GM19452 (cell line): ENCODE results near the gene RASD1.

ENCODE experiments used
- ATAC-seq: cut with Tn5 transposase; IDR thresholded peaks from one replicate; pipeline ENCODE4 v1.9.1; 2021; ENCODE audit not compliant: unreplicated experiment

RASD1 gene

DNA sequence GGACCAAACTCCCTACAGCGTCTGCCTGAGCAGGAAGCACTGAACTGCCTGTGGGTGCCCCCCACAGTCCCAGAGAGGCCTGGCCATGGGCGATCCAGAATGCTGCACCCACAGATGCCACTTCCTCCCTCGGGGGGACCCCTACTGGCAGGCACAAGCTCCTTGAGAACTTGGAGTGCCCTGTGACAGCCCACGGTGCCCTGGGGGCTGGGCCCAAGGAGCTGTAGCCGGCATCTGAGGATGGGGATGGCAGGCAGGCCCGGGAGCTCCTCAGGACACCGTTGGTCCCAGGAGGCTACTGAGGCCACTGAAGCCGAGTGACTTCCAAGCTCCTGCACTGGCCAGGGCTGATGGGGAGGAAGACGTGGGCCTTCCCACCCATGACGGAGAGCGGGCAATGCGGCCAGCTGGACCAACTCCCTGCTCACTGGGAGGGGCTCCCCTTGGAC lies 15.1 kb upstream of the RASD1 start:
- no peak for ATAC-seq

DNA sequence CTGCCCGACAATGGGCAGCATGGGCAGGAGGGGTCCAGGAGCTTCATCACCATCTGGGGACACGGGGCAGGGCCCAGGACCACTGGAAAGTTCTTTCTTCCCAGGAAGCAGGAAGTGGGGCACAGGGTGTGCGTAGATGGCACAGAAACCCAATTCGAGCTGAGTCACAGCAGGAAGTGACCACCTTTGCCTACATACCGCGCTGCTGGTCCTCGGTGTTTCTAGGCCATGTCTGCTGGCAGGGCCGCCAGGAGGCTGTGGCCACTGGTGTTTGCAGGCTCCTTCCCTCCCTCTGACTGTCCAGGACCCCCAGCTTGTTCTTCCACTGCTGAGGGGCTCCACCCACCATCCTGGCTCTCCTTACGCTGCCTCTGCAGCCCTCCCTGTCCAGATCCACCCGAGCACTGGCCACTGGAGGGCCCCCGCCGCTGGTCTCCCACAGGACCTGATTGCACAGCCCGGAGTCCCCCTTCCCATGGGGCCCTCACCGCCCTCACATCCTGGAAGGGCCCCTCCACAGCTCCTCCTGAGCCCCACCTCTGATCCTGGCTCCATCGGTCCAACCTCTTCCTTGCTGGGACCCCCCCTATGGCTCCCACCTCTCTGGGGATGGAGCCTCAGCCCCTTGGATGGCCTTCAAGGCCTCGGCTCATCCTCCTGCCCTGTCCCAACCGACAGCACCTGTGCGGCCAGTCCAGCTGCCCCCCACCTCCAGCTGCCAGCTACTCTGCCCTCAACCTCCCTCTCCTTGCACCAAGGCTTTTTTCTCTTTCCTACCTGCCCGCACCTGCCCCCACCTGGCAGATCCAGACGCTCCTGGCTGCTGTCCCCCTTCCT lies 14.5 kb upstream of the RASD1 start:
- no peak for ATAC-seq

DNA sequence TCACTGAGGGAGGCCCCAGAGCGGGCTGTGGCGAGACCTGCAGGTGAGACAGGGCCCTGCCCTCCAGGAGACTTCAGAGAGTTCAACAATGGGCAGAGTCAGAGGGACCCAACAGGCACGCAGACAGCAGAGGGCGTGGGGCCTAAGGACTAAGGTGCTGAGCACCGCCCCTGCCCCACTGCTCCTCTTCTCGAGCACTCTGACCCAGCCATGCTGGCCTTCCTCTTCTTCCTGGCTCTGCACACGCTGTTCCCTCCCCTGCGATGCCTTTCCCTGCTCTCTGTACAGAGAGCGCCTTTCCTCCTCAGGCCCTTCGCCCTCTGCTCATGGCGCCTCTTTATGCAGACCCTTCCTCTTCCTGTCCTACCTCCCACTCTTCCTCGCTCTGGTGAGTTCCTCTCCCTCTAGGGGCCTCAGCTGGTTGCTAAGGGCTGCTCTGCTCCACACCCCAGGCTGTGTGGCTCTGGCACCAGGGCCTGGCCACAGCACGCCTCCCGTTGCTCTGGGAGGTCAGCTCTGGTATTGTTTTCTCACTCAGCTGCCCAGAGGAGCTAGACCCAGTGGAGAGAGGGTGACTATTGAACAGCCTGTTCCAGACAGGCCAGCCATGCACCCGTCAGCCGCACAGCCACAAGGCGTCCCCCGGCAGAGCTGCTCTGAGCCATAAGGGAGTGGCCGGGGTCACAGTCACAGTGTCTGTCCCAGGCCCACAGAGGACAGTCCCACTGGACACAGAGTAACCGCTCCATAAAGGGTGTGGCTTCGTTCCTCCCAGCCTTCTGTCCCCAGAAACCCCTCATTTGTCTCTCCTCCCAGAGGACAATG lies 13.6 kb upstream of the RASD1 start:
- ATAC-seq: no peak

DNA sequence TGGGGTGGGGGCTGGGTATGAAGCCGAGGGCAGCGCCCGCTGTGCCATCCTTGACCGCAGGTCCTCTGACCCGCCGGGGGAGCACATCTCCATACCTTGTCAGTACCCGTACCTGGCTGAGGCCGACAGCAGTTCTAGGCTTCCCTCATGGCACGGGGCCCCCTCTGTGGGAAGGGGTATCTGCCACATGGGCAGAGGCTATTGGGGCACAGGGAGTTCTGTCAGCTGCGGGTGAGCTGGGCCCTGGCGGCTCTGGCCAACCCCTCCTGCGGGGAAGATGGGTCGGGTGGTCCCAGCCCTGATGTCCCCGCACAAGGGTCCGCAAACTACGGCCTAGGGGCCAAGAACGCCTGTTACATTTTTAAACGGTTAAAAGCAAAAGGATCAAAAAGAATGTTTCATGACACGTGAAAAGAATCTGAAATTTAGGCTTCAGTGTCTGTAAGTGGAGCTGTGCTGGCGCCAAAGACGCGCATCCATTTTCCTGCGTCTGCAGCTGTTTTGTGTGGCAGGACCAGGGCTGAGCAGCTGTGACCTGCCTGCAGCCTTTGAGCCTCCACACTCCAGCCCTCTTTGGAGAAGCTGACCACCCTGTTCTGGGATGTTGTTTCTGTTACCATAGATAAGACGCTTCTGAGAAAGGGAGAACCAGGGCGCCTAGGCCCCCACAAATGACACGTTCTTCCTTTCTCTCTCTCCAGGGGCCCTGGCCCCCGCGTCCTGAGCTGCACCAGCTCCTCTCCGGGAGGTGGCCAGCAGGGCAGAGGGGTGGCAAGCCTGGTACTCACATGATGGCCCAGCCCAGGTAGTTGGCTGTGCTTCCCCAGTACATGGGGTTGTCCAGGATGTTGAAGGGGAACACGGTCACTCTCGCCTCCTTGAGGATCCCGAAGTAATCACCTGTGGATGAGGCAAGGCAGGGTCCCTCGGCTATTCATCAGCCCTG lies 12.7 kb upstream of the RASD1 start:
- no peak for ATAC-seq

DNA sequence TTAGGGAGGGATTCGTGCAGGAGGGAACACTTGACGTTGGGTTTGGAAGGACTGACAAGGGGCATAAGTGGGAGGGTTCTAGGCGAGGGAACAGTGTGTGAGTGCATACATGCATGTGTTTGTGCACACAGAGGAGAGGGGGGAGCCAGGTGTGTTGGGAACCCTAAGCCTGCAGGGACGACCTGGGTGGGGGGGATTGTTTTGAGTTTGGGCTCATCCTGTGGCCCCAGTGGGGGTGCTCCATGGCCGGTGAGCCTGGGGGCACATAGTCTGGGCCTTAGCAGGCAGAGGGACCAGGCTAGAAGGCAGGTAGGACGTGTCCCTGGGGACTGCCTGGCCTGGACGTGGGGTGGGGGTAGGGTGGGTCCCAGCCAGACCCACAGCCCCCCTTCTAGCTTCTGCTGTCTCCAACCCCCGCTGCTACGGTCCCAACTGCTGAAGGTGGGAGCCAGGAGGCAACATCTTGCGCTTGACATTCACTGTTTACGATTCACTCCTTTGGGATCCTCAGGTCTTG lies 11.9 kb upstream of the RASD1 start:
- ATAC-seq: no peak

DNA sequence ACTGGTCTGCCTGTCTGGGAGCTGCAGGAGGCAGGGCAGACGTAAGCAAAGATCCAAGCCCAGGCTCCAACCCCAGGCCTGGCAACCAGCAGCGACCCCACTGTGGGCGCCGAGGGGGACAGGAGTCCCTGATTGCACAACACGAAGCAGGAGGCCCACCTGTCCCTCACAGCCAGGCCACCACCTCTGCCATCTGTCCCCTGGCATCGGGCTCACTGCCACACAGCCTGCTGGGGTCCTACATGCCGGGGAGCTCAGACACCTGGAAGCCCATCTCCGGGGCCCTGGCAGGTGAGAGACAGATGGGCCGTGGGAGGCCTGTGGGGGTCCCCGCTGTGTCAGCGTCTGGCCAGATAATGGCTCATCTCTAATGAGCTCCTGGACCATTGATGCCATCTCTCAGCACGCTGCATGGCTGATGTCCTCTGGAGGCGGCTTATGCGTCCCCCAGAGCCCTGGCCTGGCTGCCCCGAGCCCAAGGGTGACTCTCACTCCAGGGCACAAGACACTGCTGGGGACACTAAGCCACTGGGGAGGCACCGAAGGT lies 11.3 kb upstream of the RASD1 start:
- no peak for ATAC-seq

DNA sequence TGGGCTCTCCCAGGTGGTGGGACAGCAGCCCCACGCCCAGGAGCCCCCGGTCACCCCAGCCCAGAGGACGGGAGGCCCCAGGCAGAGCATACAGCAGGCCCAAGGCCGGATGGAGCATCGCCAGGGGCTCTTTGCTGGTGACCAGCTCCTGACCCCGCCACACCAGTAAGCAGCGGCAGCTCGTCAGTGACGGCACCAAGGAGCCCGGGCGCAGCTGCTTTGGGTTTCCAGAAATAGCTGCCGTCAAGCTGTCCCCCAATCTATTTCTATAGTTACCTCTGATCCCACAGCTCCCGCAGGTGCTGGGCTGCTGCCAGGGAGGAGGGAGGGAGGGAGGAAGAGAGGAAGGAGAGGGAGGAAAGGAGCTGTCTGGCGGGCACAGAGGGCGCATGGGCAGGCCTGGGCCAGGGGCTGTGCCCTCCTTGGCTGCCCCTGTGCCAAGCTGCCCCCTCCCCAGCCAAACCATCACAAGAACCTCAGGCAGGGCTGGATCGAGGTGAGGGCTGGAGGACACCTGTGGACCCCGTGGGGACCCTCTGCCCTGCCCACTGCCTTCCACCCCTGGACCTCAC lies 10.8 kb upstream of the RASD1 start:
- ATAC-seq: no peak

DNA sequence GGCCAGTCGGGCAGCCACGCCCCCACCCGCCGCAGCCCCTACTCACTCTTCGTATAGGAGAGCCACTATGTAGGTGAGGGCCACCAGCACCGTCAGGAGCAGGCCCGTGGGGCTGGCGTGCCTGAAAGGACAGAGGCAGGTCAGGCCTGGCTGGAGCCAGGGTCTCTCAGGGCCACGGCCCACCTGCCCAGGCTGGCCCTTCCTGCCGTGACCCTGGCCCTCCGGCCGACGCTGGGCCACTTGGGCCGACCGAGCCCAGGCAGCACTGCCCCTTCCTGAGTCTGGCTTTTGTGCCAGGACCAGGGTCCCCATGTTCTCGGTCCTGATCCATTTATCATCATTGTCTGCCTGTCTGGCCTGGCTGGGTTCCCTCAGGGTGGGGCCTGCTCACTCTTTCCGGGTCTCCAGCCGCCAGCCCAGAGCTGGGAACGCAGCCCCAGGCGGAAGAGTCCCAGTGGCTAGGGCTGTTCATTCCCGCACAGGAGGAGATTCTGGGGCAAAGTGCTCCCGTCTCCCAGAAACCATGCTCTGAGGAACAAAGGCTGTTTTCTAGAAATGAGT lies 10.1 kb upstream of the RASD1 start:
- no peak for ATAC-seq

DNA sequence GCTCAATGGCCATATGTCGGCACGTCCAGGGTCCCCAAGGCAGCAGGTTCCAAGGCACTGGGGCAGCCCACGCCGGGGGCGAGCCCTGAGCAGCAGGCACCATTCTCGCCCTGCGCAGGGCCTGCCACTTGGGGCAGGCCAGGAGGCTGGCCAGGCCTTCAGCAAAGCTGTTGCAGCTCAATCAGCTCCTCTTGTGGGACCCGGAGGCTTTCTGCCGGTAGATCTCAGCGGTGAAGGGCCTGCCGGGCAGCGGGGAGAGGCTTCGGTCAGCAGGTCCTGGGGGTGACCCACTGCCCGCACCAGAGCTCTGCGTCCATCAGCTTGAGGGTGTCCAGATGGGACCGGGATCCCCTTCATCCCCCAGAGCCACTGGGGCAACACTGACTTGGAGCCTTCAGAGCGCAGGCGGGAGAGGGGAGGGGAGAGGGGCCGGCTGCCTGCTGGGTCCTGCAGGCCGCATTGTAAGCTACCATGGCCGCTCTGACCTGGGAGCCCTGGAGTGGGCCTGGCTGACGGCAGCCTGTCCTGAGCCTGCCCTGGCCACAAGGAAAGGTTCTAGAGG lies 9.5 kb upstream of the RASD1 start:
- no peak for ATAC-seq

DNA sequence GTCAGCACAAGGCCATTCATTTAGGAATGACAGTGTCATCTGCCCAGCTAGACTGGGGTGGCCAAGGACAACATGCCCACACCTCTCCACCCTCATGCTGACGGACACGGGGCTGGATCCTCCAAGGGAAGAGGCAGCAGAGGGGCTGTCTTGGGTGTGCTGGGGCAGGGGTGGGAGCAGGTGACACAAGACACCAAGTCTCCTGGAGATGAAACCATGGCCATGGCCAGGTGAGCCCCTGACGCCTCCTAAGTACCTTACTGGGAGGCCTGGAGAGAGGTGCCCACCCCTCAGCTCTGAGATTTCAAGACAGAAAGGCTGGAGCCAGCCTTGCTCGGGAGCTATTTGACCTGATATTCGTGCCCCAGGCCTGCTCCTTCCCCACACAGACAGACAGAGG lies 9.0 kb upstream of the RASD1 start:
- ATAC-seq: no peak

DNA sequence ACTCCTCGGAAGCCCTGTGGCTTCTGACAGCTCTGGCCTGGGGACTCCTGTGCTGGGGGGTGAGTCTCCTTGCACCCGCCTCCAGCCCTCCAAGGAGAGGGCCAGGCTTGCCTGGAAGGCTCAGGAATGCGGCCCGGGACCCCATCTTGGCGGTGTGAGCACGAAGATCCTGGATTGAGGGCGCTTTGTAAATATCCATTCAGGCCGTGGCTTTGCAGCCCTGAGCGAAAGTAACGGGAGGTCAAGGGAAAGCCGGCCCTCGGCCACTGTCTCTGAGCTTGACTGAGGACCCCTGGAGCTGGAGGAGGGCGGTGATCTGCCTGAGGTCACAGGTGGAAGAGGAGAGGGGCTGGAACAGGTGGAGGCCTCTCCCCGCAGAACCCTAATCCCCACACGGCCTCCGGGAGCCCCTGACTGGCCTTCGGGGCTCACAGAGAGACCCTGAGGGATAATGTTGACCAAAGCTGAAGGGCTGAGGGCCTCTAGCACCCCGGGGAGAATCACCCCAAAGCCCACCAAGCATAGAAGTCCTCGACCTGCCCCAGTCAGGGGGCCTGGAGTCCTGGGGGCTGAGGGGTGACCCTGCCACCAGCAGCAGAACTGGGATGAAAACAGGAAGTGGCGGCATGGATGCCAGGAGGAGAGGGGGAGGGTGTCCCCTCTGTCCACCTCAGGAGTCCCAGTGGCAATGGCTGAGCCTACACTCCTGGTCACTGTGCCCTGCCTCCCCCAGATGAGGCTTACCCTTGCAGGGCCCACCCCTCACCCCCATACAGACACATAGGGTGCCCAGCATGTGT lies 8.3 kb upstream of the RASD1 start:
- no peak for ATAC-seq

DNA sequence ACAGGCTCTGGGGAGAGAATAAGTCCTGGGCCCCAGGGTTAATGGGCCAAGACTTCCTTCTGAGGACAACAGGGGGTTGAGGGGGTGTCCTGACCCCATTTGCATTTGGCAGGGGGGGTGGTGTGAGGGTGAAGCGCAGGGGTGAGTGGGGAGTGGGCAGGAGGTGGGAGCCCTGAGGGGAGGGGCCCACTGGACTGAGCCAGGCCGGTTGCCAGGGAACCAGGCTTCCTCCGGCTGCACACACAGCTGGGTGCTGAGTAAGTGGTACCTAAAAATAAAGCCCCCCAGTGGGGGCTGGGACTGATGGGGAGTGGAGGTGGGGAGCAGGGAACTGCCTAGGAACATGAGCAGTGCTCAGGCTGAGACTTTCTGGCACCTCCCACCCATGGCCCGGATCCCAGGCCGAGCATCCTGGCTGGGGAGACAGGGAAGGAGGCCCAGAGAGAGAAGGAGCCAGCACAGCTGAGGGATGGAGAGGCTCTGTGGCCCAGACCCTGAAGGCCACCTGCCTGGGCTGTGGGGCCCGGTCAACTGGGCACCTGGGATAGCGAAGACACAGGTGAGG lies 7.5 kb upstream of the RASD1 start:
- ATAC-seq: no peak

DNA sequence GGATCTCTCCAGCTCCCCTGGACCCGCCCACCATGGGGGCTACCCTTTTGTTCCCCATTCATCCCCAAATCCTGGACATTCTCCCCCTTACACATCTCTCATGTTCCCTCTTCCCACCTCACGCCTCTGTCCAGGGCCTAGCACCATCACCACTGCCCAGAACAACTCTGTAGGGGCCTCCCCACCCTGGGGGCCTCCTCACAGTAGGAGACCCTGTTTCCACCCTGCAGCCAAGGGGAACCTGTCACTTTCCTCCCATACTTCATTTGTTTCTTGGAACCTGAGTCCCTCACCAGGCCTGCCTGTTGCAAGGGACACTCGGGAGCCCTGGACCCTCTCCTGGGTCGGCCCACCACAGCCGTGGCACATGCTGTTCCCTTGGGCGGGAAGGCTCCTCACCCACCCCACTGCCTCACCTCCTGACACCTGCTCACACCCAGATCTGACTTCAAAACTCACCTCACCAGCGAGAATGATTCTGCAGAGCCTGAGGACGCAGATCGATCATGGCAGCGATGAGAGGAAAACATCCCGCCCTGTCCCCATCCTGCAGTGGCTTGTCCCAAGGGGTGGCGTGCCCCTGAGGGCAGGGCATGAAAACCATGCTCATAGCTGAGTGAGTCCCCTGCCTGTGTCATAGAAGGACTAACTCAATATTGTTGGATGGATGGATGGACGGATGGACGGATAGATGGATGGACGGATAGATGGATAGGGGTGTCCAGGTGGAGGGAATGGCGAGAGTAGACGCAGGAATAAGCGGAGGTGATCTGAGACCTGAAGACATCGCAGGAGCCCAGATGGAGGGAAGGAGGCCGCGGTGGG lies 6.8 kb upstream of the RASD1 start:
- no peak for ATAC-seq

DNA sequence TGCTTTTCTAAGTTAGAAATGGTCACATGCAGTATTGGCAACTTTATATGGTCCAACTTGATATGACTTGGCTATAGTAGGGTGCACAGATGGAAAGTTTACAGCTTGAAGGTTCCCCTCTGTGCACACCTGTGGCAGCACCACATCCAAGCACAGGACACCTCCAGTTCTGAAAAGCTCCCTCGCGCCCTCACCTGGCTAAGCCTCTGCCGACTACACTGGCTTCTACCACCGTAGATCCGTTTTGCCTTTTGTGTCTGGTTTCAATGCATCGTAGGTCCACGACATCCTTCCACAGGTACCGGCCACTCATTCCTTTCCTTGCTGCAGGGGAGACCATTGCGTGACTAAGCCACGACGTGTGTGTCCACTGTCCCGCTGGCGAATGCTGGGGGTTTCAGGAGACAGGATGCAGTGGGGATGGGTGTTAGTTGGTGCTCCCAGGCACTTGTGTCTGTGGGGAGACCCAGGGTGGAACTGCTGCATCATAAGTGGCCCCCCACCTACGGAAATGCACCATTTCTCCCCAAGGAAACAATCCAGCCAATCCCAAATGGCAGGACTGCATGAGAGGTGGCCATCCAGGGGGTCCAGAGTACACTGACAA lies 4.9 kb upstream of the RASD1 start:
- ATAC-seq: no peak

DNA sequence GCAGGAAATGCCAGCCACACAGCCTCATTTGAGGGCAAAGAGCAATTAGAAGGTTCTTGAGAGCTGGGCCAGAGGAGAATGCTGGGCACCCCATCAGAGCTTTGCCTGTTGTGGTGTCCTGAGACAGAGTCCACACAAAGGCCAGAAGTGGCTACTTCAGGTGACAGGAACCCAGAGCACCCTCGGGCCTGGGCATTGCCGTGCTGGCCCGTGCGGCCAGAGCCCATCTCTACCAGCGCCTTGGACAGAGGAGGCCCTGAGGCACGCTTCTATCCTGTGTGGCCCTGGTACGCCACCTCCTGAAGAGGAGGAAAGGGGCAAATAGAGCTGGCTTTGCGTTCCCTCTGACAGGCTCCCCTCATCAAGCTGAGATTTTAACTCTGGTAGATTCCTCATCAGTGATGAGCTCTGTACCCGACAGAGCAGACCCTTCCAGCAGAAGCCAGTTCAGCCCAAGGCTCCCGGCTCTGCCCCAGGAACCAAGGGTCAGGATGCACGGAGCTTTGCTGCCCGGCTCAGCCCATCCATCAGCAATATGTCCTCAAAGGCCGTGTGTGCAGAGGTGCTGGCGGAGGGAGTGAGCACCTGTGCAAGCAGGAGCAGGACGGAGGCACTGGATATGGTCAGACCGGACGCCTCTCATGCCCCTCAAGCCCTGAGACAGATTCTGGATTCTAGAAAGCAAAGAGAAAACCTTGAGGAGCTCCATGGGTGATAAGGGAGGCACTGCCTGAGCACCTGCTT lies 3.4 kb upstream of the RASD1 start:
- no peak for ATAC-seq

DNA sequence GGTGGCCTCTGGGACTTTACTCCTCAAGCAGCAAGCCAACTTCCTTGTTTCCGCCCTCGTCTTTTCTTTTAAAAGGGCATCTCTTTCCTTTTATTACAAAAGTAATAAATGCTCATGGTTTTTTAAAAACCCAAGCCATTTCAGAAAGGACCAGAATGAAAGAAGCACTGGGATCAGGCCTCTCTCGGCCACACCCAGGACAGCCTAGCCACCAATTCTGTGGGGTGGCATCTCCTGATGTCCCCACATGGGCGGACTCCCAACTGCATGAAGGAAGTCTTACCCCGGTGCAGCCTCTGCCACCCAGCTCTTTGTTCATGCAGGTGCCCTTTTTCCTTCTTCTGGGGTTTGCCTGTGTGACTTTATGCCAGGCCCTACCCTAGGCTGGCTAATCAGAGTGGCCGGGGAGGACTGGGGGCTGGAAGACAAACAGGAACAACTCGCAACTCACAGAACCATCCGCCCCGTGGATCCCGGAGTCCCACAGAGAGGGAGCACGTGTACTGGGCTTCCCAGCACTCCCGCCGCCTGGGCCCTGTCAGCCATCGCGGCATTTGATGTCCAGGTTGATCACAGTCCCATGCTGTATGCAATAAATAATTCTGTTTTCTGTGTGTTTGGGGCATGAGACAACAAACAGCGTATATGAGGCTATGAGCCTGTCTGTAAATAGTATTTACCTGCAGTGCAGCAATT lies 2.6 kb upstream of the RASD1 start:
- ATAC-seq: no peak
